Spleen (tissue), 7 donors: Measurements from ENCODE around the gene B9D1.

Experiments
- CTCF ChIP-seq, 11 experiments: fragments of 200-600 bp in 7 of 11; fragments of 450-650 bp in 4 of 11; sonication (generic) in 4 of 11; IDR thresholded peaks in 8 of 11; conservative IDR thresholded peaks in 3 of 11; 1 replicate in 7 of 11; 2 replicates in 4 of 11; pipeline versions ENCODE4 v1.4.0 to v1.8.0; 2016 to 2021; ENCODE audit warnings: antibody characterized with exemption in 11 of 11, inconsistent platforms in 4 of 11, mild to moderate bottlenecking in 1 of 11
- POLR2A ChIP-seq, 3 donors: fragments of 450-650 bp; IDR thresholded peaks; one replicate each; pipeline ENCODE4 v1.5.1; 2017; ENCODE audit warnings: antibody characterized with exemption in 3 of 3, mild to moderate bottlenecking in 1 of 3
- POLR2AphosphoS5 ChIP-seq, 3 donors: sonication (generic); formaldehyde crosslinking; IDR thresholded peaks; one replicate each; pipeline ENCODE4 v1.5.1; 2017; ENCODE audit warnings: antibody characterized with exemption in 3 of 3
- donor health status: DM: no; HTN: no; CAD: no; lungs with moderate emphysema.
- donor health status: DM: no; HTN: no; CAD: no.
- donor health status: DM: no; HTN: no; CAD: no.

DNA sequence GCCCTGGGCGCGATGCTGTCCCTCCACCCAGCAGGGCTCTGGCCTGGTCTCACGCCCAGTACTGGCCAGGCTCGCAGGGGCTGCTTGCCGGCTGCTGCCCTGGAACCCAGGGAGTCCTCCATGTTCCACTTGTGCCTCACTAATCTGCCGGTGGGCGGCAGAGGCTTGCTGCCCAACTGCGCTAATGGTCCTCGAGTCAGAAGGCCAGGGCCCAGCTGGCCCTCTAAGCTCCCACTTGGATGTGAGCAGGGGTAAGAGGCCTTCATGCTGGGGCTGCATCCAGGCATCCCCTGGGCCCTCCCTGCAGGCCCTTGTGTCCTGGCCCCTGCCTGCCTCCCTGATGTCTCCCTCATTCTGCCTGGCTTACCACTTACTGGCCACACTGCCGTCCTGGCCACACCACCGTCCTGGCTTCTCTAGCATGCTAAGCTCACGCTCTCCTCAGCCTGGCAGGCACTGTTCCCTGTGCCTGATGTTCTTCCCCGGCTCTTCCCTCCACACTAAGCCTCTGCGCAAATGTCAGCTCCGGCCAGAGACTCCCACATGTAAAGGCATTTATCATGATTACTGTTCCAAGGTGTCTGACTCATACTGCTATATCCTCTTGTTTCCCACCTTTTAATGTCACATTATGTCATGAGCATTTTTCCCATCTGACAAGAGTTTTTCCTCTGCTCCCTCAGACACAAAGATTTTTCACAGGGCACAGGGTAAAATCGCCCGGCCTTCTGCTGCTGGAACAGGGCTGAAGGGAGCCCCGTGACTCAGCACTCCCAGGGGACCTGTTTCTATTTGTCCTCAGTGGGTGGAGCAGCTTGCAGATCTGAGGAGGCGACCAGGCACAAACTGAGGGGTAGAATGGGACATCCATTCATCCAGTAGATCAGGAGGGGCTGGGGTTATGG is 15.9 kb downstream of the B9D1 start:
- TF ChIP-seq CTCF (IDR thresholded peaks at IDR 0.05 in 8 of 11, conservative IDR thresholded peaks at IDR 0.05 in 3 of 11) (no peak), POLR2A (IDR thresholded peaks at IDR 0.05) (no peak), POLR2AphosphoS5 (IDR thresholded peaks at IDR 0.05) (peak in 2 of 3 donors; percentile 38 to 41)
